Pancreas (tissue), 10 donors: ENCODE results near the gene PAXX. TPM values are rescaled to one million over a fixed set of nuclear protein-coding genes. Genes with fewer than 3 reads are reported as not detected.
A peak's percentile ranks its signal among the peaks of the same experiment; 100 is the strongest.

Experiments
- ATAC-seq, 4 donors: fragments of 200-7000 bp; cut with Tn5 transposase; one replicate each; pipeline versions ENCODE4 v1.8.0 to v1.9.1; 2020; ENCODE audit warnings: mild to moderate bottlenecking in 4 of 4, moderate library complexity in 4 of 4
- DNase-seq, 6 donors: peaks; one replicate each; pipeline ENCODE4 v3.0.0-alpha.2; 2020
- FAIRE-seq: peaks from 2 replicates; lab custom pipeline; 2012; peaks lifted over from hg19 to GRCh38; lab: Jason Lieb, UNC
- H3K27ac ChIP-seq, 4 donors: fragments of 200-600 bp; sonication (generic); 1 replicate in 3 of 4; 2 replicates in 1 of 4; pipeline versions ENCODE4 v1.5.0 to v1.8.0; 2020
- H3K27me3 ChIP-seq, 4 donors: fragments of 200-600 bp; one replicate each; pipeline ENCODE4 v1.8.0; 2021
- H3K36me3 ChIP-seq, 3 donors: fragments of 200-600 bp; sonication (generic) in 1 of 3; one replicate each; pipeline versions ENCODE4 v1.5.0 to v1.8.0; 2020 to 2021
- H3K4me1 ChIP-seq, 3 donors: fragments of 200-600 bp; one replicate each; pipeline ENCODE4 v1.8.0; 2021
- H3K4me3 ChIP-seq, 4 donors: fragments of 200-600 bp; sonication (generic) in 2 of 4; one replicate each; pipeline versions ENCODE4 v1.5.0 to v1.8.0; 2020 to 2021
- H3K9me3 ChIP-seq, 4 donors: fragments of 200-600 bp; one replicate each; pipeline ENCODE4 v1.8.0; 2021
- CTCF ChIP-seq, 4 donors: fragments of 200-600 bp; sonication (generic) in 3 of 4; IDR thresholded peaks; one replicate each; pipeline versions ENCODE4 v1.5.0 to v1.8.0; 2021; ENCODE audit warnings: antibody characterized with exemption in 4 of 4
- WGBS, 2 donors: extraction: QIAGEN DNeasy Blood & Tissue Kit; methylation state at CpG; one replicate each; pipeline ENCODE4 v1.1.7; 2013; 5-methylcytosine and 5-hydroxymethylcytosine counted together
- intact Hi-C, 3 donors: fragments of 100-400 bp; cut with DNase I; formaldehyde crosslinking; loops; one replicate each; pipeline versions ENCODE4 v1.11.1 to v1.14.2; 2022
- polyA plus RNA-seq, 2 donors: library from polyadenylated mRNA; stranded (reverse); fragments of 200-250 nt; gene quantifications; one replicate each; pipeline ENCODE4 v1.2.3, GENCODE V29; 2013
- total RNA-seq, 6 donors: library from RNA; stranded (reverse); fragmentation: NEBNext Ultra II Directional in 4 of 6; extraction: Animal tissue kit (Norgen Biotek cat#: 25700) in 4 of 6; gene quantifications; one replicate each; pipeline versions ENCODE4 v1.2.1 to v1.2.4, GENCODE V29; 2021 to 2023
- donor health status: healthy with polysubstance abuse.
- donor health status: DM: no; HTN: no; CAD: no; lungs with moderate emphysema.
- donor health status: DM: no; HTN: no; CAD: no.
- donor health status: control.
- donor health status: control.
- donor health status: Bipolar disorder and iron deficiency.
- donor health status: DM: yes; HTN: yes; CAD: no.
- donor health status: DM: no; HTN: no; CAD: no.
- donor health status: DM: no; HTN: no; CAD: no.
- donor health status: DM: yes; HTN: yes; CAD: no.

The PAXX gene
- total and polyA plus RNA-seq, 8 donors = 16.0 to 222 (median 21.0) TPM

GRCh38 chr9:137025517-137025966 is 33.3 kb downstream of the PAXX start:
- ATAC-seq (peak; percentile 7 to 49 (median 24)), DNase-seq (peak in 3 of 6 donors; percentile 66 to 77 (median 69)), FAIRE-seq (no peak)
- H3K4me1 ChIP-seq = peaks cover 15 to 21% (median 17%) of the 10 kb centered on the region in 3 donors
- peak overlapping the region in 1 of 4 donors; percentile 18 for H3K27ac ChIP-seq
- H3K9me3 ChIP-seq = no peaks in the 10 kb centered on the region
- WGBS, 2 donors = 65 to 68% methylated on average over 18 to 21 of the region's 21 CpGs
- no peaks in the 10 kb centered on the region for H3K36me3 ChIP-seq
- TF ChIP-seq CTCF (IDR thresholded peaks at IDR 0.05) = no peak
- H3K4me3 ChIP-seq = no peak overlapping the region
- H3K27me3 ChIP-seq = no peaks in the 10 kb centered on the region
- intact Hi-C loops = loop anchor here in 1 of 3 donors (10.0 kb wide), 1 partner anchor 71 kb away; the partner anchor contains the start of gene LCN12

DNA sequence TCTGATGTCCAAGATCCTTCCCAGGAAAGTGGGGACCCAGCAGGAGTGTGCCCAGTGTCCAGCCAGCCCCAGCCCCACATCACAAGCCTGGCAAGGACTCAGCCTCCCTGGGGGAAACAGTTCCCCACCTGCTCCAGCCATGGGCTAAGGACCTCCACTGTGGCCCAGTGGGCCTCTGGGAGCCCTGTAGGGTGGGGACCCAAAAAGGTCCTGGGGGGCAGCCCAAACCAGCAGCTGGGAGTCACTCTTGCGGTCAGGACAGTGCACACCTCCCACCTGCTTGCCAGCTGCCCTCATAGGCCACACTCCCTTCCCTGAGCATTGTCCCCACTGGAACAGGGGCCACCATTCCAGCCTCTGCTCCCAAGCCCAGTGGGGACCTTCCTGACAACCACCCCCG is 34.2 kb downstream of the PAXX start:
- Histone ChIP-seq H3K36me3 (no peaks in the 10 kb centered on the region), H3K27me3 (no peaks in the 10 kb centered on the region), H3K4me1 (peaks cover 15 to 21% (median 17%) of the 10 kb centered on the region in 3 donors), H3K27ac (peak overlapping the region in 1 of 4 donors; percentile 18), H3K4me3 (no peak overlapping the region), H3K9me3 (no peaks in the 10 kb centered on the region)
- no peak for TF ChIP-seq CTCF (IDR thresholded peaks at IDR 0.05)
- no peak for ATAC-seq
- intact Hi-C loops = loop anchor here in 1 of 3 donors (10.0 kb wide), 1 partner anchor 72 kb away; the partner anchor contains the start of gene LCN12
- no peak for DNase-seq
- WGBS, 2 donors = 76 to 80% methylated on average over 2 of the region's 2 CpGs
- FAIRE-seq = no peak

DNA sequence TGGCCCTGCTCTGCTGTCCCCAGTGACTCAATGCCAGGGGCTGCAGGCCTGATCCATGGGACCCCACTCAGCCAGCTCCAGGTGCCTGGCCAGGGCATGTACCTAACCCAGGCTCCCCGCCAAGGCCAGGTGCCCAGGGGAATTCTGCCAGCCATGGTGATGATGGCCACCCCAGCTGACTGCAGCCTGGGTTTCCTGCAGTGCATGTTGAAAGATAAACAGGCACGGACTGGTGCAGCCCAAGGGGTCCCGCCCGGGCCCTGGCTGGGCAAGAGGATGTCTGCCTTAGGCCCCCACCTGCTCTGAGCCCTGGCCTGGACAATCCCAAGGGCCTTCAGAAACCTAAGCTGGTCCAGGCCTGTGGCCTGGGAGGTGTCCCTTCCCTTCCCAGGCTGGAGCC is 34.6 kb downstream of the PAXX start:
- no peak for TF ChIP-seq CTCF (IDR thresholded peaks at IDR 0.05)
- Histone ChIP-seq H3K36me3 (no peaks in the 10 kb centered on the region), H3K9me3 (no peaks in the 10 kb centered on the region), H3K4me1 (peaks cover 15 to 21% (median 17%) of the 10 kb centered on the region in 3 donors), H3K27ac (peak overlapping the region in 2 of 4 donors; percentile 17 to 28), H3K27me3 (no peaks in the 10 kb centered on the region), H3K4me3 (peak overlapping the region in 2 of 4 donors; percentile 54 to 64)
- DNase-seq (peak; percentile 73 to 92 (median 80)), FAIRE-seq (no peak), ATAC-seq (peak; percentile 27 to 63 (median 46))
- WGBS, 2 donors = 20 to 24% methylated on average over 4 of the region's 4 CpGs
- intact Hi-C loops = loop anchor here in 1 of 3 donors (10.0 kb wide), 1 partner anchor 72 kb away; the partner anchor contains the start of gene LCN12

DNA sequence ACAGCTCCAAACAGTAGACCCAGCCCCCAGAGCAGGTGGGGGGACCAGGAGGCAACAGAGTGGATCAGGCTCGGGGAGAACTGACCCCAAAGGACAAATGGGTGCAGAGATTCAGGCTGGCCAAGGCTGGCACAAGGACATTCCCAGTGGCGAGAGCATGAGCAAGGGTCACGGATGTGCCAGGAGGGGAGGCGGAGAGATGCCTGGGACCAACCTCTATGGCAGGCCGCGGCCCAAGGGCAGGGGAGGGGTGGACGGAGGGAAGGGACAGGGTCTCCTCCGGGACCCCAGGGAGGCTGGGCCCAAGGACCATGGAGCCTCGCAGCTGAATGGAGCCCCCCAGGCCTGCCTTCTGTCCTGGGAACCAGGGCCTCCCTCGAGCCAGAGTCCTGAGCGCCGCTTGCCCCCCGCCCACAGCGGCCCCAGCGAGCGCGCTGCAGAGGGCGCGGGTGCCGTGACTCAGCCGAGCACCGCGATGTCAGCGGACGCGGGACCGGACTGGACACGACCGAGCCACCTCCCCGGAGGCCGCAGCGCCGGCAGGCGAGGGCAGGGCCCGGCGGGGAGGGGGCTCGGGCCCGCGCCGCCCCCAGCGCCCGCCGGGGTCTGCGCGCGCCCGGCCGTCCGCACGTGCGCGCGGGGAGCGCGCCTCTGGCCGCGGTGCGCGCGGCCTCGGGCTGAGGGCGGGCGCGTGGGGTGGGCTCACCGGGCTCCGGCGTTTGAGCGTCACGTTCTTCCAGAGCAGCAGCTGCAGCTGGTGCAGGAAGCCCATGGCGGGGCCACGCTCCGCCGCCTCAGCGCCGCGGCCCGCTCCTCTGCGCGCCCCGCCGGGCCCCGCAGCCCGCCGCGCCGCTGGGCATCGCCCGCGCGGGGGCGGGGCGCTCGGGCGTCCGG is 35.4 kb downstream of the PAXX start, which contains the start of gene ABCA2:
TSS of gene ABCA2 (minus strand) at position 869 of the 894 bp plus-strand sequence. CDS start at position 772, 97 bp downstream.
- Histone ChIP-seq H3K36me3 (no peaks in the 10 kb centered on the region), H3K9me3 (no peaks in the 10 kb centered on the region), H3K27ac (peak within 1 kb of the TSS; percentile 13 to 54 (median 30)), H3K4me1 (peaks cover 15 to 21% (median 17%) of the 10 kb centered on the region in 3 donors), H3K27me3 (no peaks in the 10 kb centered on the region), H3K4me3 (peak within 1 kb of the TSS; percentile 49 to 68 (median 58))
- TF ChIP-seq CTCF (IDR thresholded peaks at IDR 0.05) = no peak
- ATAC-seq (no peak), DNase-seq (no peak), FAIRE-seq (no peak)
- intact Hi-C loops = loop anchor here in 1 of 3 donors (10.0 kb wide), 1 partner anchor 73 kb away; the partner anchor contains the start of gene LCN12
- 3% methylated on average over 48 to 95 of the region's 95 CpGs for WGBS, 2 donors
